SK-N-MC (cell line): ENCODE data around the gene PLAGL2.

Source experiments
- DNase-seq: peaks from one replicate; pipeline ENCODE4 v3.0.0-alpha.2; 2011; ENCODE audit warnings: low read depth, low spot score
- H3K27ac ChIP-seq: fragments of 200-600 bp; sonication (generic); 2 replicates; pipeline ENCODE4 v1.5.1; 2016; ENCODE audit warnings: mixed run types
- H3K36me3 ChIP-seq: fragments of 200-600 bp; sonication (generic); 2 replicates; pipeline ENCODE4 v1.6.1; 2017; ENCODE audit warnings: antibody characterized with exemption, low read length, mixed read lengths; ENCODE audit not compliant: insufficient read depth
- H3K4me3 ChIP-seq: fragments of 200-600 bp; sonication (generic); 2 replicates; pipeline ENCODE4 v1.5.1; 2016
- H3K9ac ChIP-seq: fragments of 200-600 bp; sonication (generic); 2 replicates; pipeline ENCODE4 v1.8.0; 2017; ENCODE audit warnings: mixed run types, mixed read lengths; ENCODE audit not compliant: insufficient read length
- H3K9me3 ChIP-seq: fragments of 200-600 bp; sonication (generic); 2 replicates; pipeline ENCODE4 v1.6.1; 2017; ENCODE audit warnings: low read depth, mild to moderate bottlenecking, antibody characterized with exemption, low read length, moderate library complexity, mixed read lengths
- EZH2 ChIP-seq: fragments of 200-600 bp; sonication (generic); IDR thresholded peaks from one replicate; pipeline ENCODE4 v1.6.1; 2017; ENCODE audit warnings: antibody characterized with exemption
- FOXP2 ChIP-seq: optimal IDR thresholded peaks from 2 replicates; pipeline ENCODE3; 2011; ENCODE audit warnings: mild to moderate bottlenecking, moderate library complexity; ENCODE audit not compliant: insufficient read depth; ENCODE audit errors: extremely low read length, control extremely low read depth
- POLR2AphosphoS5 ChIP-seq: IDR thresholded peaks from 2 replicates; pipeline ENCODE4 v1.6.1; 2012; ENCODE audit warnings: mild to moderate bottlenecking, low read depth, low read length, borderline replicate concordance

The PLAGL2 gene

DNA sequence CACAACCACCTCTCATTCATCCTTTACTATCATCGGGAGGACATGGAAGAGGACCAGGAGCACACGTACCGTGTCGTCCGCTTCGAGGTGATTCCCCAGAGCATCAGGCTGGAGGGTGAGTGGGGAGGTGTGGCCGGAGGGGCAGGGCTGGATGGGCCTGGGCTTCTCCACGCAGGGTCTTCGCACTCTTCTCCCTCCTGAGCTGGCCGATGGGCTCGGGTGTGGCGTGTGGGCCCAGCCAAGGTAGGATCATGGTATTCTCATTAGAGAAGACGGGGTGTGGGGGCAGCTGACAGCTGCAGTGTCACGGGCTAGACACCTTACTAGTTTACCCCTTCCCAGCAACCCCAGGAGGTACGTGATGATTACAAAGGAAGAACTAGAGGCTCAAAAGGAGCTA, 64.6 kb downstream of the PLAGL2 start:
- peaks cover 86% of the 10 kb centered on the region for H3K36me3 ChIP-seq

More for the DNA sequence above, 64.6 kb downstream of the PLAGL2 start:
- TF ChIP-seq EZH2 (no peak), POLR2AphosphoS5 (no peak), FOXP2 (no peak)
- Histone ChIP-seq H3K4me3 (no peak overlapping the region), H3K9me3 (no peaks in the 10 kb centered on the region), H3K27ac (no peak overlapping the region), H3K9ac (no peak overlapping the region)
- no peak for DNase-seq
